ENCODE results near the gene MMD2.
"Not testable (repeated sequence)": the region's sequence is repeated elsewhere in the genome, so short reads cannot be mapped to it uniquely, and the experiment has no call there.

Gene MMD2

DNA sequence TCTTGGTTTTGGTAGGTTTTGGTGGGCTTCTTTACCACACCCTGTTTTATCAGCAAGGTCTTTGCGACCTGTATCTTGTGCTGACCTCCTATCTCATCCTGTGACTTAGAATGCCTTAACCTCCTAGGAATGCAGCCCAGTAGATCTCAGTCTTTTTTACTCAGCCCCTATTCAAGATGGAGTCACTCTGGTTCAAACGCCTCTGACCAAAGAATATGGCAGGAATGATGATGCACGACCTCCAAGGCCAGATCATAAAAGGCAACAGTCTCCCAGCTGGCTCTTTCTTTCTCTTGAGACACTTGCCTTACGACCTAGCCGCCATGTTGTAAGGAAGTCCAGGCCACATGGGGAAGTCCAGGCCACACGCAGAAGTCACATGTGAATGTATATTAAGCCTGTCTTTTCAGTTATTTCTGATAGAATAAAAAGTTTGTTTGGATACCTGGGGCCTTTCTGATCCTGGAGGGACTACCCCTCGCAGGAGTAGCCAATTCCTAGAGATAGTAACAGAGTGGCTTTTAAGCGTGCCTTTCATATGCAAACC lies 65.0 kb downstream of the MMD2 start:
- no peak for DNase-seq (ENCODE audit: low read depth)

DNA sequence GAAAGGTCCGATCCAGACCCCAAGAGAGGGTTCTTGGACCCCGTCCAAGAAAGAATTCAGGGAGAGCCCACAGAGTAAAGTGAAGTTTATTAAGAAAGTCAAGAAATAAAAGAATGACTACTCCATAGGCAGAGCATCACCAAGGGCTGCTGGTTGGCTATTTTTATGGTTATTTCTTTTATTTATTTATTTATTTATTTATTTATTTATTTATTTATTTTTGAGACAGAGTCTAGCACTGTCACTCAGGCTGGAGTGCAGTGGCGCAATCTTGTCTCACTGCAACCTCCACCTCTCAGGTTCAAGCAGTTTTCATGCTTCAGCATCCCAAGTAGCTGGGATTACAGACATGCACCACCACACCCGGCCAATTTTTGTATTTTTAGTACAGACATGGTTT lies 65.8 kb downstream of the MMD2 start:
- DNase-seq (ENCODE audit: low read depth) = not testable (repeated sequence)

DNA sequence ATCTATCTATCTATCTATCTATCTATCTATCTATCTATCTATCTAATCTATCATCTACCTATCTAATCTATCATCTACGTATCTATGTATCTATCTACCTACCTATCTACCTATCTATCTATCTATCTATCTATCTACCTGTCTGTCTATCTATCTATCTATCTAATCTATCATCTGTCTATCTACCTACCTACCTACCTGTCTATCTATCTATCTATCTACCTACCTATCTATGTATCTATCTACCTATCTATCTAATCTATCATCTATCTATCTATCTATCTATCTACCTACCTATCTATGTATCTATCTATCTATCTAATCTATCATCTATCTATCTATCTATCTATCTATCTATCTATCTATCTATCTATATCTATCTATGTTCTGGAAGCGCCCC lies 67.5 kb downstream of the MMD2 start:
- DNase-seq (ENCODE audit: low read depth) = not testable (repeated sequence)

DNA sequence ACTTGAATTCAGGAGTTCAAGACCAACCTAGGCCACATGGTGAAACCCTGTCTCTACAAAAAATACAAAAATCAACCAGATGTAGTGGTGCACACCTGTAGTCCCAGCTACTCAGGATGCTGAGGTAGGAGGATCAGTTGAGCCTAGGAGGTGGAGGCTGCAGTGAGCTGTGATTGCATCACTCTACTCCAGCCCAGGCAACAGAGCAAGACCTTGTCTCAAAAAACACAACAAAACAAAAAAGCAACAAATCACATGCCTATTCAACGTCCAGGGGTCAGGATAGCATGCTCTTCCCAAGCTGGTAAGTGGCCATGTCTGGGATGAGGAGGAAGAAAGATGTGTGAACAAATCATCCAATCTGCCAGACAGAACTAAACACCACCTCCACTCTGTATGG lies 69.3 kb downstream of the MMD2 start:
- DNase-seq (ENCODE audit: low read depth) = no peak

DNA sequence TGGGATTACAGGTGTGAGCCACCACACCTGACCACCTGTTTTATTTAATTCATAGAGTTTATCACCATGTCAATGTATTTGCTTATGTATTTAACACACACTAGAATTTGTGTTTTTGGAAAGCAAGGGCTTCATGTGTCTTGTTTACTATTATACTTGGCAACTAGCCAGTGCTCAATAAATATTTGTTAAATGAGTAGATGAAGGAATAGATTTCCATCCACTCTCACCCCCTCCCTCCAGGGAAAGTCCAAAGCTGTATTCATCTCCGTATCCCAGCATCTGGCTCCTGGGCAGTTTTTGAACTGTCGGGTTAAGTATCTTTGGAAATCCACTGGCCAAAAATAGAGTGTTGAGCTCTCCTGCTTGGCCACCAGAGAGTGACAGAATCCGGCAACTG lies 70.8 kb downstream of the MMD2 start:
- no peak for DNase-seq (ENCODE audit: low read depth)

DNA sequence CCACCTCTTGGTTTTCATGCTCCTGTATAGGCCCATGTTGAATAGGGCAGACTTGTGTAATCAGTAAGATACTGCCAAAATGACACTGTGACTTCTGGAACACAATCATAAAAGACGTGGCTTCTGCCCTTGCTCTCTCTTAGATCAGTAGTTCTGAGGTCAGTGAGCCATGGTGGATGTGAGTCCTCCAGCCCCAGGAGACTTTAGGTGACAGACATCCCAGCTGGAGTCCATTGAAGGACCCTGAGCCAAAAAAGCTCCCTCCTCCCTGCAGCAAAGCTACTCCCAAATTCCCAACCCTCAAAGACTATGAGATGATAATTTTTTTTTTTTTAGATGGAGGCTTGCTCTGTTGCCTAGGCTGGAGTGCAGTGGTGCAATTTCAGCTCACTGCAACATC lies 72.3 kb downstream of the MMD2 start:
- no peak for DNase-seq (ENCODE audit: low read depth)

DNA sequence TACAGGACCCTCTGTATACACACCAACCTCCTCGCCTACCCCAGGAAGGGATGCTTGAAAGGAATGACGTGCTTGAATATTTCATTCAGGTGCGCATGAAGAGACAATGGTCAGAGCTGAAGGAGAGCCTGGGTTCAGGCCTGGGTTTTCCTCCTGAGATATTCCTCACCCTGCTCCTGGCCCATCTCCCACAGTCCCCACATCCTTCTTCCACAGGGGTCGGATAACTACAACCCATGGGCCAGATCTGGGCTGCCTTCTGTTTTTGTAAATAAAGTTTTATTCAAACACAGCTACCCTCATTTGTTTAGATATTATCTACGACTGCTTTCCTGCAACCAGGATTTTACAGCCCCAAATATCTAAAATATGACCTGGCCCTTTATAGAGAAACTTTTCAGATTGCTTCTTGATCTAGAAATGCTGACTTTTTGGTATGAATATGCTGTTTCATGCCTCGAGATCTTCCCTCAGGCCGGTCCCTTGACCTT lies 73.6 kb downstream of the MMD2 start:
- no peak for DNase-seq (ENCODE audit: low read depth)

DNA sequence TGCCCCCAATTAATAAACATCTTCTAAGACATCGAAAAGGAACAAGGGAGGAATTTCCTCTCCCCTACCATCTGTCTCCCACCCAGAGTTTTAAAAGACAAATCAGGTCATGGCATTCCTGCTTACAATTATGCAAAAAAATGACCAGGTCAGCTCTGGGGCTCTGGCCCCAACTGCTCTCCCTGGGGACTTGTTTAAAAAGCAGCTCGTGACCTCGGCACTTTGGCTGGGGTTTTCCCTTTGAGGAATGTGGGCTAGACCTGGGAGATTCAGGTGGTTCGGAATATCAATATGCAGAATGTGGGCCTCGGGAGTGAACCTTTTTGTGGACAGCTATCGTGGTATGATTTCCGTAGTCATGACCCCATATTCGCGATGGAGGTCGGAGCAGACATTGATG lies 74.8 kb downstream of the MMD2 start:
- DNase-seq (ENCODE audit: low read depth) = no peak

DNA sequence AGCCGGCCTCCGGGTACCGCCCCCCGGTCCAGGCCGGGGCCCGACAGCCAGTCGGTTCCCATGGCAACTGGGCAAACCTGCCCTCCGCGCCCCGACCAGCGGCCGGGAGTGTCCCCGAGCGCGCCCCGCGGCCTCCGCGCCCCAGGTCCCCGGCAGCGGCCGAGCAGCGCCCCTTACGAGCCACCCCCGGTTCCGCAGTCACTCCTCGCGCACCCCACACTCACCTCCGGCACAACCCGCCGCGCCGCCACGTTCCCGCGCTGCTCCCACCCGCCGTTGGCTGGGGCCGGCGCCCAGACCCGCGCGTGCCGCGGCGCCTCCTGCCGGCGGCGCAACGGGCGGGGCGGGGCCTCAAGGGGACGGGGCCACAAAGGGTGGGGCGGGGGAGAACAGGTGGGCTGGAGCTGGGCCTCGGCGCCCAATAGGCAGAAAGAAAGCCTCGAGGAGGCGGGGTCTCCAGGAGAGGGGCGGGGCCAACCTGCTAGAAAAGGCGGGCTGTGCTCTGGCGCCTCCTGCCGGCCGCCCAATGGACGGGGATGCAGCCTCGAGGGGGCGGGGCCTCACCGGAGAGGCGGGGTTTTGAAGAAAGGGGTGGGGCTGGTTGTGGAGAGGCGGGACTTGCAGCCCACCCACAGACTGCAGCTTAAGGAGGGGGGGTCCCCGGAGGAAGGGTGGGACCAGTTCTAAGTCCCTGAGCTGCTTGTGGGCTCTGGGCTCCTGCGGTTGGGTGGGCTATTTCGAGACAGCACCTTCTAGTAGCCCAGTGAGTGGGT lies 75.4 kb downstream of the MMD2 start, which contains the start of gene RADIL:
Gene RADIL (minus strand): TSS at position 345 of the 773 bp plus-strand sequence. CDS start 5,577 bp downstream, outside the sequence.
- DNase-seq (ENCODE audit: low read depth) = peak; percentile 64

DNA sequence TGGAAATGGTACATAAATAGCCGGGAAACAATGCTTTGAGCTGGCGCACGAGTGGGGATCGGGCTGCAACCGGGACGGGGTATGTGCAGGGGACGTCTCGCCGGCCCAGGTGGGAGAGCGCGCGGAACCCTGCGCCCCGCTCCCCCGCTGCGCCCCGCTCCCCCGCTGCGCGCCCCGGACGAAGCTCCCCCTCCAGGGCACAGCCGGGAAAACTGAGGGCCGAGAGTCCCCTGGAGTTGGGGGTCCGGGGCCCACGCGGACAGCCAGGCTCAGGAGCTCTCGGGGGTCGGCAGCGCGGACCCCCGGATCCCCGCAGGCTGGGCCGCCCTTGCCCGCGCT lies 76.0 kb downstream of the MMD2 start:
- no peak for DNase-seq (ENCODE audit: low read depth)

DNA sequence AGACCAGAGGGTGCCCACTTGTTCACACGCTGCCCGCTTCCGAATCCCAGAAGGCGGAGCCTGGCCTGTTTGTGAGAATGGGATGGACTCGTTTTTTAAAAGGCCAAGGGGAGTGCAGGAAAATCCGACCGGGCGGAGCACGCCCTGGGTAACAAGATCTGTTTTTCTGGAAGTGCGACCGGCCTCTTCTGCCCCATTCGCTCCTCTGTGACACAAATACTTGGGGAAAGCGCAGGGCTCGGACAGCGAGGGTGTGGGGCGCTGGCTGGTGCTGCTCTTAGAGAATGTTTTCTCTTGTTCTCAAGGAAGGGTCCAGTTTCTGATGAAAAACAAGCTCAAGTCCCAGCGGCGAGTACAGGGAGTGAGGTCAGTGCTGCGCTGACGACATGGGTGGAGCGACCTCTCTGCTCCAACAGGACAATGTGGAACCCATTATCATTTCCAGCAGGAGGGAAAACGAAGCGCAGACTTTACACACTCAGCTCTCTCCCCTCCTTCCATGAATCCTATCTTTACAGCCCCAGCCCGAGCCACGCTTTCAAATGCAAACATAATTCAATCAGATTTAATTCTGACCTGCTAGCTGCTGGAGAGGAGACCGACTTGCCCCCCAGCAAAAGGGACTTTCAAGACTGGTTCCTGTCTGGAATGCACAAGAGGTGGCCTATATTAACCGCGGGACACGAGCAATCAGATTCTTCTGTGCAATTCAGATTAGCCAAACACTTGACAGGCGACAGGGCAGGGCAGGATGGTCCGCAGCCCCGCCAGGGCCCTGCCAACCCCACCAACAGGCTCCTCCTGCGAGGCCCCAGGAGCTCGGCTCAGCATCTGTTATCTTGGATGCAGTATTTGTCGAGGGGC lies 76.6 kb downstream of the MMD2 start:
- DNase-seq (ENCODE audit: low read depth) = no peak

DNA sequence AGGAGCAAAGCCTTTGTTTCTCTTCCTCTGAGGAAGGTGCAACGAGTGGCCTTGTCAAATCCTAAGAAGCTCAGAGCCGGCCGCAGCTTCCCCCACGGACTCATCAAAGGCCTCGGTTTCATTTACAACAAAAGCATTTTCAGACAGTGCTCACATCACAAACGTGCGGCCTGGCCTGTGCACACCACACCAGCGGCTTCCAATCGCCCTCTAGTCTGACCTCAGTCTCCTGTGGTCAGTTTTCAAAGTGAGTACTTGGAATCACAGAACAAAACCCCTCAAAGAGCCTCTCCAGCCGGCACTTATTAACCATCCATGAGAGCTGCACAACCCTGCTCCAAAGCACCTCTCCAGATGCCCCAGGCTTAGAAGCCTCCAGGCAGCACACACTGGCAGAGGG lies 78.8 kb downstream of the MMD2 start:
- no peak for DNase-seq (ENCODE audit: low read depth)

DNA sequence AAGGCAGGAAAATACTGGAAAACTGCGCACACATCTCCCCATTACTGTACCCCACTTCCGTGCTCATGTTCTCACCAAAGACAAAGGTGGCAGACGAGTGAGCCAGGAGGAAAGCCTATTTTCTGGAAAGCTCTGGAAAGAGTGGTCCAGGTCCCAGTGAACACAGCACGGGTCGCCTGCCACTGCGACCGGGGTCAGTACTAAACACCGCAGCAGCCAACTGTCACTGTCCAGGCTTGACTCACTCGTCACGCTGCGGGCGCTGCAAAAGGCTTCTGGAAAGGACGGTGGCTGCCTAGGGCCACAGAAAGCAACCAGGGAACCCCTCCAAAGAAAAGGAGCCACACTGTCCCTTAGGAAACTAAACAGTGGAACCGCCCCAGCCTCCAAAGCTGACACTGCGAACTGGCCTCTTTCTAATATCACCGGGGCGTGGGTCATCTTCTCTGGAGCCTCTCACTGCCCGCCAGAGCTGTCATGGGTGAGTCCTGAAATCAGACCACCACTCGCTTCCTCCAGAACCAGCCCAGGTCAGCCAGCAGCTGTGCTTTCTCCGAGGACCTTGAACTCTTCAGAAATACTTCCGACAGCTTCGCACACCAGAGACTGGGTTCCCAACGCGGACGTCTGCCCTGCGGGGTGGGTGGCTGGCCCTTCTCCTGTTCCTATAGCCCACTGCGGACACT lies 79.4 kb downstream of the MMD2 start:
- no peak for DNase-seq (ENCODE audit: low read depth)

DNA sequence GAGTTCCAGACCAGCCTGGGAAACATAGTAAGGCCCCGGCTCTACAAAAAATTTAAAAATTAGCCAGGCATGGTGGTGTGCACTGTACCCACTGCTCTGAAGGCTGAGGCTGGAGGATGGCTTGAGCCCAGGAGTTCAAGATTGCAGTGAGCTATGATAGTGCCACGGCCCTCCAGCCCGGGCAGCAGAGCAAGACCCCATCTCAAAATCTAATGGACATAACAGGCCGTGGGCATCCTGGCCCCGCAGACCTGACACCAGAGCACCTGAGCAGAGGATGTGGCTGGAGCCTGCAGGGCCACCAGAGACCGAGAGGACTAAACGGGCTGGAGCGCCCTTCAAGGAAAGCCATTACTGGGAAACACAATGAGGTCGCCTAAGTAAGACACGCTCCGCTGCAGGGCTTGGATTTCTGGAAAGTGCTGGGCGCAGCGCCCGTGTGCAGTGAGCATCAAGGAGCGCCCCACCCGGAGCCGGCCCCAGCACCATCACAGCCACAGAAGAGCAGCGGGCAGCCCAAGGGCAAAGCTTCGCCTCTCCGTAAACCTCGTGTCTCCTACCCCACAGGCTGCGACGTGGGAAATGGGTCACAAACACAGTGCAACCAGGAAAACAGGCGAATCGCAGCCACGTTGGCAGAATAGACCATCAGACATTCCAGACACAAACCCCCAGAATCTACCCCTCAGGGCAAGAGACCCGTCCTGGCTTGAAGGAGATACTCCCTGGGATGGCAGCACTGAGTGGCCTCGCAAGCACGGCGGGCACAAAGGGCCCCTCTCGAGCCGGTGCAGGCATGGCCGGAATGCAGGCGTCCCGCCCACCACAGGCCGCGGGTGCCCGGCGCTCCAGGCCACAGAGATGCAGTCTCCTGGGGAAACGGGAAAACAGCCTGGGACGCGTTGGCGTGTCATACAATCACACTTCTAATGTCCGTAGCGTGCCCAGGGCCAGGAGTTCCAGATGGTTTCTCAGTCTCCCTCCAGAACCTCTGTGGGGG lies 80.4 kb downstream of the MMD2 start:
- DNase-seq (ENCODE audit: low read depth) = no peak

DNA sequence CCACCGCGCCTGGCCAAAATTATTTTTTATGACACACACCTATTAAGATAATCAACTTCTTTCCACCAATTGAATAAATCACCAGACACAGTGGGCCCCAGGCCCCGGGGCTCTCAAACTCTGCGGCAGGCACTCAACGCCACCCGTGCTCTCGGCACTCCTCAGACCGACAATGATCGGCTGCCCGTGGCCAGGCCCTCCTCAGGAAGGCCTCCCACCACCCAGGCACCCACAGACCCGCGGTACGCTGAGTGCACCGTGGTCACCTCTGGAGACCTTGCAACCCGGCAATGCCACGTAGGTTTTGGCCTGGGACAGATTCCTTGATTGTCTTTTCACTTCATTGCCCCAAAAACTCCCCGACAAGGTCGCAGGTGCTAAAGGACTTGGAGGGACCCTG lies 82.4 kb downstream of the MMD2 start:
- DNase-seq (ENCODE audit: low read depth) = no peak

DNA sequence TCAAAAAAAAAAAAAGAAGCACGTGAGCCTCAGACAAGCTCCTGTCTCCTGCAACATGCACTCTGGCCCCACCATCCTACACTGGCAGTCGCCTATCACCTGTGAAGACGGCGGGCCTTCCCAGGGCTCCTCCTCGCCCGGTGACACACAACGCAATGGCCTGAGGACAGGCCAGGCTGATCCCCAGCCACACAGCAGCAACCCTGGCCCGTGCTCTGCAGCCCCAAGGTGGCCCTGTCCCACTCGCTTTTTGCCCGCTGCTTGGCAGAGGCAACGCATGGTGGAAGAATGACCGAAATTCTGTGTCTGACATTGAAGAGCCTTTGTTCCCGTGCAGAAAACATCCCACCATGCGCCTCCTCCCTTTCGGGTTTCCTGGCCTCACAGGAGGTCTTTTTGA lies 83.6 kb downstream of the MMD2 start:
- no peak for DNase-seq (ENCODE audit: low read depth)

DNA sequence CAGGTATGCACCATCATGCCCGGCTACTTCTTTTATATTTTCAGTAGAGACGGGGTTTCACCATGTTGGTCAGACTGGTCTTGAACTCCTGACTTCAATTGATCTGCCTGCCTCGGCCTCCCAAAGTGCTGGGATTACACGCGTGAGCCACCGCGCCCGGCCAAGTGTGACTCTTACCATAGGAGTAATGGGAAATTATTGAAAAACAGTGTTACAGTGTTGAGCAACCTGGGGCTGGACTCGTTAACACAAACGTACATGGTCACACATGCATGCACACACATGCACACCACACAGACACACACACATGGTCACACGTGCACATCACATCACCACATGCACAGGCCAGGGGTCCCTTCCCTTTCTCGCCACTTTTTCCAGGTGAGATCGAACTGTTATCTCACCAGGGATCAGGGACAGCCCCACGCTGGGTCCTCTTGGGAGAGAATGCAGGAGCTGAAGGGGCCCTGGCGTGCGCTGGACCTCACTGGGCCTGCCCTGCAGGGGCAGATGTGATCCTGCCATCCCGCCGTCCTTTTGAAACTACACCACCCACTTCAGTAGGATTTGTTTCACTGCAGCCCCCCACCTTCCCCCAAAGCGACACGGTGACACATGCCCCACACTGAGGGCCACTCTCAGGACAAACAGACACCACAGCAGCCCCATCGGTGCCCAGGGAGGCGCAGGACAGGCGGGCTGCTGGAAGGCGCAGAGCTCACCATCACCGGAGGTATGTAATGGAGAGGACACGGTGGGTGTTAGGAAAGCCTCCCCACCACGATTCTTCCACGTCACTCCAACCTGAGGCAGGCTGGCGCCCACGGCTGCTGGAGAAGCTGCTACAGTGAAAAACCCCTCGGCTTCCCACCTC lies 85.7 kb downstream of the MMD2 start:
- no peak for DNase-seq (ENCODE audit: low read depth)

DNA sequence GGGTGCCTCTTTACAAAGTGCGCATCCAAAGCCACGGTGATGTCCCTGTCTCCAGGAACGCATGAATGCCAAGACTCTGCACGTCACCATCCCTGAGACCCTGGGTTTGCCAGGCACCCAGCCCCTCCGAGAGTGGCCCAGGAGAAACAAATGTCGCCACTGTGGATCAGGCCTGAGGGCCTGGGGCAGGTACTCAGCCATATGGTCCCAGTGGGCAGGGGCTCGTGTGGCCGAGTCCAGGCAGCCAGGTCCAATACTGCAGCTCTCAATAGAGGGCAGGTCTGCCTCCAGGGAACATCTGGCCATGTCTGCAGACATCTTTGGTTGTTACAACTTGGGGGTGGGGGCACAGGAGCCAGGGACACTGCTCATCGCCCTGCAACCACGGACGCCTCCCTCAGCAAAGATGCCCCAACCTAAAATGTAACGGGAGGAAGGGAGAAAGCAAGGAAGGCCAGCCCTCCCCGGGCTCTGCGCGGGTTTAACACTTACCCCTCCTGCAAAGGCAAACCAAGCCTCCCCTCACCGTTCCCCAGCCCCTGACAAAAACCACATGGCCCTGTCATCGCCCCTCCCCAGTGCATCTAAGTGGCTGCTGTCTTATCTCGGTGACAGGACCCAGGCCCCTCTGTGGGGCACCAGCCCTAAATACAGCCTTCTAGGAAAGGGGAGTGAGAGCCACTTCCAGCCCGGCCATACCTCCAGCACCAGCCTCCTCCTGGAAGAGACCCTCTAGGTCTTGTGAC lies 86.9 kb downstream of the MMD2 start:
- DNase-seq (ENCODE audit: low read depth) = no peak

DNA sequence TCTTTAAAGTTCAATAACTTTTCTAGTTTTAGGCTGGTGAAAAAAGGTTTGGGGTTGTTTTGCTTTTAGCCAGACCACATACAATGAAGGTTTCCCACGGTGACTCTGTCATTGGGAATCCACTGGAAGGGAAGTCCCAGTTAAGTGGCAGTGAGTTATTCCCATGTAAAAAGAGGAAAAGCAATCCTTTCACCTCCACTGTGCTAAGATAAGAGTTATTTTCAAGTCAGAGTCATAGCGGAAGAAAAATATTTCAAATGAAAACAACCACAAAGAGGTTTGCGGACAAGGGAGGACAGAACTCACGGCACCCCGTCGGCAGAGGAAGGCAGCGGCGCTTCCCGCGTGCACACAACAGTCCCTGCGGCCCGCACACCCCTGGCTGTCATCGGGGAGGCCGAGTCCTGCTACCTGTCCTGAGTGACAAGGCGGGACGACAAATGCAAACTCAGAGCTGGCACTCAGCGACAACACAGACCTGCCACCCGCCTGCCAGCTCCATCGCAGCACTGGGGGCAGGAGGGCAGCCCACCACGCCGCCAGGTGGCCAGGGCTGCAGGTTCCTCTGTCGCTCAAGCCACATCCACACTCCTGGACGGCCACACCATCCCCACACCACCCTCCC lies 87.8 kb downstream of the MMD2 start:
- DNase-seq (ENCODE audit: low read depth) = no peak

Data from stimulated activated CD8-positive, alpha-beta memory T cell treated with anti-CD3 and anti-CD28 coated beads, Interleukin-15, amount 100 ng/mL, for 1 hour (primary cell).